GM21367 (cell line): ENCODE measurements around the gene SERPINB1.

ENCODE experiments used
- ATAC-seq: cut with Tn5 transposase; IDR thresholded peaks from one replicate; pipeline ENCODE4 v1.9.1; 2021; ENCODE audit not compliant: unreplicated experiment

The SERPINB1 gene

GRCh38 chr6:2850538-2851113 lies 9.0 kb upstream of the SERPINB1 start:
- ATAC-seq: no peak

GRCh38 chr6:2848851-2849250 lies 7.2 kb upstream of the SERPINB1 start:
- ATAC-seq: no peak

GRCh38 chr6:2845880-2846208 lies 4.2 kb upstream of the SERPINB1 start:
- no peak for ATAC-seq

GRCh38 chr6:2844008-2844407 lies 2.3 kb upstream of the SERPINB1 start:
- ATAC-seq: no peak

- ATAC-seq: no peak
Observed at GRCh38 chr6:2843138-2843740, 1.6 kb upstream of the SERPINB1 start.

- ATAC-seq: no peak
Observed at GRCh38 chr6:2842139-2842552, 483 bp upstream of the SERPINB1 start.

GRCh38 chr6:2840749-2841061 lies 958 bp downstream of the SERPINB1 start:
- ATAC-seq: no peak

GRCh38 chr6:2839982-2840748 lies 1.5 kb downstream of the SERPINB1 start:
- no peak for ATAC-seq

GRCh38 chr6:2839195-2839981 lies 2.3 kb downstream of the SERPINB1 start:
- no peak for ATAC-seq

GRCh38 chr6:2838251-2838650 lies 3.4 kb downstream of the SERPINB1 start:
- no peak for ATAC-seq

GRCh38 chr6:2834262-2834661 lies 7.4 kb downstream of the SERPINB1 start:
- ATAC-seq: no peak

- ATAC-seq: no peak
Observed at GRCh38 chr6:2831392-2831791, 10.3 kb downstream of the SERPINB1 start.

- no peak for ATAC-seq
Observed at GRCh38 chr6:2830183-2830582, 11.5 kb downstream of the SERPINB1 start.

GRCh38 chr6:2829253-2829652 lies 12.4 kb downstream of the SERPINB1 start:
- no peak for ATAC-seq

GRCh38 chr6:2828629-2829028 lies 13.0 kb downstream of the SERPINB1 start:
- ATAC-seq: no peak

GRCh38 chr6:2827142-2827541 lies 14.5 kb downstream of the SERPINB1 start:
- no peak for ATAC-seq

GRCh38 chr6:2826131-2826530 lies 15.5 kb downstream of the SERPINB1 start:
- no peak for ATAC-seq

- no peak for ATAC-seq
Observed at GRCh38 chr6:2823104-2823850, 18.4 kb downstream of the SERPINB1 start.

GRCh38 chr6:2821554-2821953 lies 20.1 kb downstream of the SERPINB1 start:
- ATAC-seq: no peak

- ATAC-seq: no peak
Observed at GRCh38 chr6:2820415-2820814, 21.2 kb downstream of the SERPINB1 start.

- ATAC-seq: no peak
Observed at GRCh38 chr6:2819978-2820377, 21.7 kb downstream of the SERPINB1 start.
